Mucosa of rectum (tissue), 2 donors: Measurements from ENCODE around the gene SLC25A25.

Source experiments
- H3K27ac ChIP-seq, 2 donors: one replicate each; pipeline ENCODE4 v1.7.0; 2013; ENCODE audit warnings: inconsistent platforms in 2 of 2, low read depth in 2 of 2, low read length in 2 of 2
- H3K27me3 ChIP-seq, 2 donors: one replicate each; pipeline ENCODE4 v1.7.0; 2013; ENCODE audit warnings: low read length in 2 of 2; ENCODE audit not compliant: control insufficient read depth in 2 of 2, insufficient read depth in 2 of 2
- H3K36me3 ChIP-seq, 2 donors: one replicate each; pipeline ENCODE4 v1.7.0; 2013; ENCODE audit warnings: low read length in 2 of 2; ENCODE audit not compliant: control insufficient read depth in 2 of 2, insufficient read depth in 2 of 2
- H3K4me1 ChIP-seq, 2 donors: one replicate each; pipeline ENCODE4 v1.7.0; 2013; ENCODE audit warnings: low read length in 2 of 2, mild to moderate bottlenecking in 1 of 2; ENCODE audit not compliant: control insufficient read depth in 2 of 2, insufficient read depth in 2 of 2
- H3K4me3 ChIP-seq, 2 donors: one replicate each; pipeline ENCODE4 v1.7.0; 2013; ENCODE audit warnings: low read length in 2 of 2
- H3K9ac ChIP-seq, 2 donors: one replicate each; pipeline ENCODE4 v1.7.0; 2013; ENCODE audit warnings: low read length in 2 of 2, low read depth in 1 of 2, mild to moderate bottlenecking in 1 of 2
- H3K9me3 ChIP-seq, 2 donors: one replicate each; pipeline ENCODE4 v1.7.0; 2013; ENCODE audit warnings: low read length in 2 of 2; ENCODE audit not compliant: control insufficient read depth in 2 of 2
- donor health status: healthy.
- donor health status: Normal muscosa, but diverticular disease.

The SLC25A25 gene

DNA sequence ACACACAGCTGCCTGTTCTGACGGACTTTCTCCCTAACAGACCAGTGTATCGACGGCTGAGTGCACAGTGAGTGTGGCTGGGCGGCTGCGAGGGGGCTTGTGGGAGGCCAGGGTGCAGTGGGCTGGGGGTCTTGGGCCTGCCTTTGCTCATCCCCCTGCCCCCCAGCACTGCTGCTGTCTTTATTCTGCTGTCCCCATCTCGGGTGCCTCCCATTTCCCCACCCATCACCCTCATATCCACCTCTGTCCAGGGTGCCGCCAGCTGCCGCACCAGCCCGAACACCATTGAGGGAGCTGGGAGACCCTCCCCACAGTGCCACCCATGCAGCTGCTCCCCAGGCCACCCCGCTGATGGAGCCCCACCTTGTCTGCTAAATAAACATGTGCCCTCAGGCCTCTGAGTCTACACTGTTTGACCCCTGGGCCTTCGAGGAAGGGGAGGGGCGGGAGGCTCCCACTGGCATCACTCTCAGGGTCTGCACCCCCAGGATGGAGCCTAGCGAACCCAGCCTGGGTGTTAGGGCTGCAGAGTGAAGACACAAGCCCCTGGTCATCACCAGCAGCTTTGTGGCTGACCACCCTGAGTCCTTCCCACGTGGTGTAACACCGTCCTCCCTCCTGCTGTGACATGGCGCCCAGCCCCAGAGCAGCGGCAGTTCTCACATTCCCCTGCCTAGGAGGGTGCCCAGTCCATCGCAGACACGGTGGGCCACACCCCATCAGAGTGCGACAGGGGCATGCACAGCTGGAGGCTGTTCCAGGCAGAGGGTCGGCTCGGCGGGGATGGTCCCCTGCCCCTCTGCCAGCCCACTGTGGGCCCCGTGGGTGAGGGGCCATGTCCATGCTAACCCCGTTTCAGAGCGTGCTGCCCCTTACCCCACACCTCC is 85.3 kb downstream of the SLC25A25 start:
- Histone ChIP-seq H3K4me3 (no peak overlapping the region), H3K9ac (no peak overlapping the region)

DNA sequence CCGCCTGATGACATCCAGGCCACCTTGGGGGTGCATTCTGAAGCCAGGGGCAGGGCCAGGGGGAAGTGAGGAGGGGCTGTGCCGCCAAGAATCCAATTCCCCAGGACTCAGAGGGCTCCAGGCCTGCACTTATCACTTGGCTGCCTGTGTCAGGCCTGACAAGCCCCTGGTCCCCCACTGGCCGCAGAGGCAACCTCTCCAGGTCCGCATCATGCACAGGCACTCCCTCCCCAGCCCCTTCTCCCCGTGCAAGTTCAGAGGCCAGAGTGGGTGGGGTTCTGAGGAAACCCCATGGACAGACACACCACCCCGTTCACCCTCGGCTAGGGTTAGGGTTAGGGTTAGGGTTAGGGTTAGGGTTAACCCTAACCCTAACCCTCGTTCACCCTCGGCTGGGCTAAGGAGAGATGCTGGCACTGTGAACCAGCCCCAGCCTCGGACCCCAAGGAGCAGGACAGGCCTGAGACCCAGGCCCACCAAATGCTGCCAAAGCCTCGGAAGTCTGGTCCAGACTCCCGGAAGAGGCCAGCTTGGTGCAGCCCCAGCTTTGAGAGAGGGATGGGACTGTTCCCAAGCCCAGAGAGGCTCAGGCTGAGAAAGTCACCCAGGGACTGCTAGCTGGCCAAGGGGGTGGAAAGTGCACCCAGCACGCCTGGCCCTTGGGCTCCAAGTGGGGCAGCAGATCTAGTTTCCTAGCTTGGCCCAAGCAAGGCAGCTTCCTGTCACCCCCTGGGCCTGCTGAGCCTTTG is 86.1 kb downstream of the SLC25A25 start:
- H3K36me3 ChIP-seq = no peaks in the 10 kb centered on the region
- H3K9me3 ChIP-seq = no peaks in the 10 kb centered on the region
- H3K27me3 ChIP-seq = no peaks in the 10 kb centered on the region
- peaks cover 12 to 16% of the 10 kb centered on the region in 2 donors for H3K4me1 ChIP-seq
- no peak overlapping the region for H3K4me3 ChIP-seq
- H3K27ac ChIP-seq = no peak overlapping the region
- H3K9ac ChIP-seq = no peak overlapping the region

More for the DNA sequence above, 85.3 kb downstream of the SLC25A25 start:
- no peaks in the 10 kb centered on the region for H3K9me3 ChIP-seq
- no peak overlapping the region for H3K27ac ChIP-seq
- H3K4me1 ChIP-seq = peaks cover 20 to 23% of the 10 kb centered on the region in 2 donors
- no peaks in the 10 kb centered on the region for H3K27me3 ChIP-seq
- H3K36me3 ChIP-seq = no peaks in the 10 kb centered on the region

DNA sequence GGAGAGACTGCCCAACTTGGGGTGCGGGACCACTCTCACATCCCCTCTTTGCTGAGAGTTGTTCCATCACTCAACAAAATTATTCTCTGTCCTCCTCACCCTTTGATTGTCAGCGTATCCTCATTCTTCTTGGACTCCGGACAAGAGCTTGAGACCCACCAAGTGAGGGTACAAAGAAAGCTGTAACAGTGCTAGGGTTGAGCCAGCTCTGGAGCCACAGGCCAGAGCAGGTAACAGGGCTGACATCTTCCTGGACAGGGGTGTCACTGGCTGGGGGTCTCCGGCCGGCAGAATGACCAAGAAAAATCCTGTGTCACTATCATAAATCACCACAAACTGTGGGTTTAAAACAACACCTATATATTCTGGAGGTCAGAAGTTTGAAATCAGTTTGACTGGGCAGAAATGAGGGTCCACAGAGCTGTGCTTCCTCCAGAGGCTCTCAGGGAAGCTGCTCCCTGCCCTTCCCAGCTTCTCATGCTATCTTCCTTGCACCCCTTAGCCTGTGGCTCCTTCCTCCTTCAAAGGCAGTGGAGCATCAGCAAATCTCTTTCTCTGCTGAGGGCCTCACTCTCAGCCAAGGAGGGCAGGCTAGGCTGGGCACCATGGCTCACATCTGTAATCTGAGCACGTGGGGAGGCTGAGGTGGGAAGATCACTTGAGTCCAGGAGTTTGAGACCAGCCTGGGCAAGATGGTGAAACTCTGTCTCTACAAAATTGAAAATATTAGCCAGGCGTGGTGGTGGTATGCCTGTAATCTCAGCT is 87.9 kb downstream of the SLC25A25 start:
- no peak overlapping the region for H3K4me3 ChIP-seq
- no peaks in the 10 kb centered on the region for H3K27me3 ChIP-seq
- H3K9ac ChIP-seq = no peak overlapping the region
- peaks cover 9 to 10% of the 10 kb centered on the region in 2 donors for H3K4me1 ChIP-seq
- no peaks in the 10 kb centered on the region for H3K9me3 ChIP-seq
- H3K27ac ChIP-seq = no peak overlapping the region
- H3K36me3 ChIP-seq = no peaks in the 10 kb centered on the region
